GM12875 (cell line): ENCODE results near the gene CMIP.

Source experiments
- H3K4me3 ChIP-seq: one replicate; pipeline ENCODE4 v1.5.1; 2011; ENCODE audit warnings: low read depth, low read length, control low read depth
- TF ChIP-seq, protein P1 (sequence below): IDR thresholded peaks from 2 replicates; pipeline ENCODE4 v1.5.1; 2011; ENCODE audit warnings: low read depth, mild to moderate bottlenecking, control low read depth, inconsistent platforms, low read length, moderate library complexity, borderline replicate concordance; ENCODE audit not compliant: insufficient read depth

Gene CMIP

DNA sequence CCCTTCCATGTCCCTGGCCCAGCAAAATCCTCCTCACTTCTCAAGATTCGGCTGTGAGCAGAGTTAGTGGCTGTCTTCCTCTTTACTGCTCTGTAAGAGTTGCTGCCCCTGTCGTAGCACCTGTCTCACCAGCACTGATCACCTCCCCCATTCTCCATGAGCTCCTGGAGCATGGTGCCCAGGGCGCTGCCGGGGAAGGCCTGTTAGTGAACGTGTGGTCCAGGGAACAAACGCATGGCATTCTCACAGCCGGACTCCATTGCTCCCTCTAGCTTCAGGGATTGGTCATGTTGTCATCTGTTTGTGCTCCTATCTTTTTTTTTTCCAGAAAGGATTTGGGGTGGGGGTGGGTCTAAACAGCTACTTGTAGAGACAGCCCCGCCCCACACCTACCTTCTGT is 141.2 kb downstream of the CMIP start:
- TF ChIP-seq, protein P1, sequence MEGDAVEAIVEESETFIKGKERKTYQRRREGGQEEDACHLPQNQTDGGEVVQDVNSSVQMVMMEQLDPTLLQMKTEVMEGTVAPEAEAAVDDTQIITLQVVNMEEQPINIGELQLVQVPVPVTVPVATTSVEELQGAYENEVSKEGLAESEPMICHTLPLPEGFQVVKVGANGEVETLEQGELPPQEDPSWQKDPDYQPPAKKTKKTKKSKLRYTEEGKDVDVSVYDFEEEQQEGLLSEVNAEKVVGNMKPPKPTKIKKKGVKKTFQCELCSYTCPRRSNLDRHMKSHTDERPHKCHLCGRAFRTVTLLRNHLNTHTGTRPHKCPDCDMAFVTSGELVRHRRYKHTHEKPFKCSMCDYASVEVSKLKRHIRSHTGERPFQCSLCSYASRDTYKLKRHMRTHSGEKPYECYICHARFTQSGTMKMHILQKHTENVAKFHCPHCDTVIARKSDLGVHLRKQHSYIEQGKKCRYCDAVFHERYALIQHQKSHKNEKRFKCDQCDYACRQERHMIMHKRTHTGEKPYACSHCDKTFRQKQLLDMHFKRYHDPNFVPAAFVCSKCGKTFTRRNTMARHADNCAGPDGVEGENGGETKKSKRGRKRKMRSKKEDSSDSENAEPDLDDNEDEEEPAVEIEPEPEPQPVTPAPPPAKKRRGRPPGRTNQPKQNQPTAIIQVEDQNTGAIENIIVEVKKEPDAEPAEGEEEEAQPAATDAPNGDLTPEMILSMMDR: no peak
- H3K4me3 ChIP-seq: no peak overlapping the region

DNA sequence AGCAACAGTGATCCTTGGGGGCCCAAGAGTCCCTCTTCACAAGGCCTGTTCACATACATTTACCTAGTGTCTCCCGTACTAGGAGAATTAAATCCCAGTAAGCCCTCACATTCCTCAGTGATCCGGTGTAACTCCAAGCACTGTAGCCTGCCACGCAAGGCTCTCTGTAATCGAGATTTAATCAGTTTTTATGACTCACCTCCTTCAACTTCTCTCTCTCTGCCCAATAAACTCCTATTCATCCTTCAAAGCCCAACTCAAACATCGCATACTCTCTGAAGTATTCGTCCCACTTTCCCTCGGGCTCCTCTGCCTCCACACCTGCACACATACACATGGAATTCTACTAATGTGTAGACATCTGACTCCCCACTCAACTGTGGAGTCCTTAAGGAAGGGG is 141.8 kb downstream of the CMIP start:
- TF ChIP-seq, protein P1: no peak
- H3K4me3 ChIP-seq: no peak overlapping the region

DNA sequence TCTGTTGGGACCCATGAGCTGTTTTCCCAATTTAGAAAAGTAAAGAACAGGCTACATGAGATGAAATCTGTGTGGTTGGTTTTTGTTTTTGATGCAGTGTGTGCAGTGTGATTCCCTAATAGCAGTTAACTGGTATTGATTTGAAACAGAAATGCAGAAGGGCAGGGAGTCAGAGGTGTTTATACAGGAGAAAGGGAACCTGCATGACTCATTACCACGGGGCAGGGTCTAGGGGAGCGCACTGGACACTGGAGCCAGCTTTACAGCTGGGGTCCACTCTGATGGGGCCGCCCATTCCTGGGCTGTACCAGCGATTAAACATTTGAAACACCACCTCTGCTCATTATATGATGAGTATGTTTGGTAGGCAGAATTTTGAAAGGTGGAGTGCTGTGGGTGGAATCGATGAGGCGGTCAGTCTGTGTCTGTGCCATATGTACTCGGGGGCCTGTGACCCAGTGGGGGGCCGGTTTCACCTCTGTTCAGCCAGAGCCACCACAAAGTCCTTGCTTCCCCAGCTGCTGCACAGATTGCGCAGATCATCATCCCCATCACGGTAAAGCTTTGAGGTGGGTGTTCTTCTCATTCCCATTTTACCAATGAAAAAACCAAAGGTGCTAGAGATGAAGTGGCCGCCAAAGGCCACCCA is 142.5 kb downstream of the CMIP start:
- H3K4me3 ChIP-seq: no peak overlapping the region
- TF ChIP-seq, protein P1: no peak

DNA sequence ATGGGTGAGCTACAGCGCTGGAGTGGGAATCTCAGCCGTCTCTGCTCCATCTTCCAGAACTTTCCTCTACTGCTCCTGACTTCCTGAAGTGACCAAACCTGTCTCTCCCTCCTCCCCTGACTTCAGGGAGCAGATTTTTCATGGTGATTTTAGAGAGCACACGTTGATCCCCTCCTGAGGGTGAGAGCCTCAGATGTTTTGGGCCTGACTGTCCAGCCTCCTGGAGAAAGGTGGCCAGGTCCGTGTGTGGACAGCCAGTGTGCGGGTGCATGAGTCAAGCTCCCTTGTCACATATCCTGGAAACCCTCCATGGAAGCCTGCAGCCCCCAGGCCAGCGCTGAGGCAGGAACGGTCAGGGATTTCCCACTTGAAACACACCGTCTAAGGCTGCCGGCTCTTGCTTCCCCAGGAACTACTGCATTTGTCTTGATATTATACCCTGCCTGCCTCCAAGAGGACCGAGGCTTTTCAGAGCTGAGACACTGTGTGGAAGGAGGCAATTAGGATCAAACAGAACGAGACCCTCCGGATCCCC is 143.1 kb downstream of the CMIP start:
- TF ChIP-seq, protein P1: no peak
- no peak overlapping the region for H3K4me3 ChIP-seq

DNA sequence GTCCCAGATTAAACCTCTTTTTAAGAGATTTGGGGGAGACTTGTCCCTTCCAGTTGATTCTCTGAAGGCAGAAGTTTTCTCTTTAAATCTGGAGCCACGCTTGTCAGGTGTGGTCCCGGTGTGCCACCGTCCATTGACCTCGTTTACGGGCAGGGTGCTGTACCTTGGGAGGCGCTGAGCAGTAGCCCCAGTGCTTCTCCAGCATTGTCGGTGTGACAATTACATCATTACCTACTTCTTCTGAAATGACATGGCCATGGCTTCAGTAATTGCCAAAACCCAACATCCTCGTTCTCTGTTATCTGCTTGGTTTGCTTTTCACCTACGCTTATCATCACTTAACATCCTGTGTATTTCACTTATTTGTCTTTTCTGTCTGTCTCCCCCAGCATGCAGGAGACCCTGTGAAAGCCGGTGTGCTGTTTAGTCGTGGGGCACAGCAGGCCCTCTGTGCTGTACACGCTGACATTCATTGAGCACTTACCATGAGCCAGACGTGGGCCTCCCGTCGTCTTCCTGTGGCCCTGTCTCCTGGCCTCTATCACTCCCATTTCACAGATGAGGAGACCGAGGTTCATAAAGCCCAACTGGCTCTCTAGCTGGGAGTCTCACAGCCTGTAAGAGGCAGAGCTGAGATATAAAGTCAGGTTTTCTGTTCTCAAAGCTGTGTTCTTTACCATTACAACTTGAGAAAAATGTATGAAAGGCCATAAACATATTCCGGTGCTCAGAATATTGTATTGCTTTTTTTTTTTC is 143.9 kb downstream of the CMIP start:
- TF ChIP-seq, protein P1: no peak
- H3K4me3 ChIP-seq: no peak overlapping the region

DNA sequence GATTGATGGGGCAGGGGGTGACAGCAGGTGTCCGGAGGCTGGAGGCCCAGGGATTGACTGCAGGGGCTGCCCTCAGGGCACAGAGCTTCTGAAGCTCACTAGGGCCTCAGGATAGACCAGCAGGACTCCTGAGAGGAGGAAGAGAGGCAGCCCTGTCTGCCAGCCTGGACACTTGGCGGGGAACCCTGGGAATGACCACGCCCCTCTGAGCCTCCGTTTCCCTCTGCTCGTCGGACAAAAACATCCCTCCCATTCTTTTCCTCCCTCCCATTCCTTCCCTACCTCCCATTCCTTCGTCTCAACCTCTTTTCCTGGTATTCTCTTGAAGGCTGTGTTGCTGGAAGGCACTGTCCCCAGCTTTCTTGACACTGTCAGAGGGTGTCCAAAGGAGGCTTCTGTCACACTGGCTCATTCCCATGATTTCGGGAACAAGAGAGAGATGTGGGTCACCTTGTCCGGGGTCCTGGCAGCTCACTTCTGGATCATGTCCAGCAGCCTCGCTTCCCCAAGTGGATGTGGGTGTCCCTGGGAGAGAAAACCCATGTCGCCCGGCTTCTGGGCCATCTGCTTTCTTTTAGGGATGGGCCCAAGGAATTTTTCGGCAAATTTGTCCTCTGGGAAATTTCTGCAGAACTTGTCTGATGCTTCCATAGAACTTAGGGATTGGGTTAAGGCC is 145.5 kb downstream of the CMIP start:
- H3K4me3 ChIP-seq: no peak overlapping the region
- TF ChIP-seq, protein P1: no peak
